Measurements from ENCODE around the gene INF2. TPM values are rescaled to one million over a fixed set of nuclear protein-coding genes. Genes with fewer than 3 reads are reported as not detected.

The INF2 gene
- total RNA-seq, 5 donors from 2014 or later (not counting 1 experiment from before 2014, with no cell fraction given) = 72.7 to 128 (median 83.7) TPM

- Mint-ChIP-seq H3K4me1 (peaks cover 0 to 2% (median 2%) of the 10 kb centered on the region in 3 donors), H3K27ac (peak overlapping the region in 1 of 2 donors; percentile 34), H3K4me3 (no peak overlapping the region), H3K9me3 (no peaks in the 10 kb centered on the region), H3K27me3 (no peaks in the 10 kb centered on the region), H3K36me3 (no peaks in the 10 kb centered on the region)
- Histone ChIP-seq H3K4me3 (ENCODE audit: control insufficient read depth in 1 of 2, extremely low read depth in 1 of 2, low read length in 1 of 2) (no peak overlapping the region), H3K9me3 (no peaks in the 10 kb centered on the region), H3K27ac (ENCODE audit: low read length) (no peak overlapping the region), H3K27me3 (replicated peaks in 1 of 2; ENCODE audit: control insufficient read depth in 2 of 2, extremely low read depth in 1 of 2, insufficient read depth in 2 of 2, low read length in 1 of 2) (no peaks in the 10 kb centered on the region), H3K4me1 (ENCODE audit: control insufficient read depth in 1 of 2, extremely low read depth in 1 of 2, insufficient read depth in 2 of 2, low read length in 2 of 2) (peaks cover 0 to 5% of the 10 kb centered on the region in 2 experiments), H3K36me3 (ENCODE audit: control insufficient read depth in 2 of 2, extremely low read depth in 1 of 2, insufficient read depth in 1 of 2, low read length in 1 of 2) (peaks cover 18% of the 10 kb centered on the region in 2 donors)
- DNase-seq (no peak), ATAC-seq (replicated peaks in 1 of 4) (no peak)
- CTCF ChIA-PET = interaction anchor here in 1 of 2 donors (1.3 kb wide), 1 partner anchor 53 kb away, joined by 3 read pairs; no protein-coding TSS in a partner anchor
- POLR2A ChIA-PET = no interaction called here
- 95% methylated on average over 27 of the region's 34 CpGs for WGBS (ENCODE audit: insufficient coverage)
These were observed 20.8 kb downstream of the INF2 start for GRCh38 chr14:104710071-104710735.

DNA sequence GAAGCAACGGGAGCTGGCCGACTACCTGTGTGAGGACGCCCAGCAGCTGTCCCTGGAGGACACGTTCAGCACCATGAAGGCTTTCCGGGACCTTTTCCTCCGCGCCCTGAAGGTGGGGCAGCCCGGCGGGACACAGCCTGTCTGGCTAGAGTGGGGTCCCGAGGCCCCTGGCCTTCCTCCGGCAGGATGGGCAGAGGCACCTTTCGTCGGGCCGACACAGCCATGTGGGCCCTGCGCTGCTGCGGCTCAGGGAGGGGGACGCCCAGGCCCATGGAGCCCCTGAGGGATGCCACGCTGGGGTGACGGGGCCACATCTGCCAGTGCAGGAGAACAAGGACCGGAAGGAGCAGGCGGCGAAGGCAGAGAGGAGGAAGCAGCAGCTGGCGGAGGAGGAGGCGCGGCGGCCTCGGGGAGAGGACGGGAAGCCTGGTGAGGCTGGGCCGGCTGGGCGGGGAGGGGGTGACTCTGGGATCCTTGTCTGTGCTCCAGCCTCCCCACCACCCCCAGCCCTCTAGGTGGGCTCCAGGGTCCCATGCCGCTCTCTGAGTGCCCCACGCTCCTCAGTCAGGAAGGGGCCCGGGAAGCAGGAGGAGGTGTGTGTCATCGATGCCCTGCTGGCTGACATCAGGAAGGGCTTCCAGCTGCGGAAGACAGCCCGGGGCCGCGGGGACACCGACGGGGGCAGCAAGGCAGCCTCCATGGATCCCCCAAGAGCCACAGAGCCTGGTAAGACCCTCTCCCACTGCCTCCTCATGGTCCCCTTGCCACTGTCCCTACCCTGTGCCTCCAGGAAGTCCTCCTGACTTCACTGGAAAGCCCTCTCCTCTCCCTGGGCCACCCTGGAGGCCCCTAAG, 23.7 kb downstream of the INF2 start:
- Mint-ChIP-seq H3K27ac (no peak overlapping the region), H3K4me1 (peaks cover 0 to 5% (median 2%) of the 10 kb centered on the region in 3 donors), H3K27me3 (no peaks in the 10 kb centered on the region), H3K36me3 (peaks cover 6% of the 10 kb centered on the region), H3K4me3 (no peak overlapping the region), H3K9me3 (no peaks in the 10 kb centered on the region)
- WGBS (ENCODE audit: insufficient coverage) = 88% methylated on average over 32 of the region's 40 CpGs
- peaks cover 16 to 18% of the 10 kb centered on the region in 2 donors for H3K36me3 ChIP-seq (ENCODE audit: control insufficient read depth in 2 of 2, extremely low read depth in 1 of 2, insufficient read depth in 1 of 2, low read length in 1 of 2)
- H3K4me3 ChIP-seq (ENCODE audit: control insufficient read depth in 1 of 2, extremely low read depth in 1 of 2, low read length in 1 of 2) = no peak overlapping the region
- DNase-seq (no peak), ATAC-seq (replicated peaks in 1 of 4) (no peak)
- POLR2A ChIA-PET = no interaction called here
- no peak overlapping the region for H3K27ac ChIP-seq (ENCODE audit: low read length)
- H3K9me3 ChIP-seq = no peaks in the 10 kb centered on the region
- CTCF ChIA-PET = no interaction called here
- H3K27me3 ChIP-seq (replicated peaks in 1 of 2; ENCODE audit: control insufficient read depth in 2 of 2, extremely low read depth in 1 of 2, insufficient read depth in 2 of 2, low read length in 1 of 2) = no peaks in the 10 kb centered on the region
- H3K4me1 ChIP-seq (ENCODE audit: control insufficient read depth in 1 of 2, extremely low read depth in 1 of 2, insufficient read depth in 2 of 2, low read length in 2 of 2) = peaks cover 0 to 5% of the 10 kb centered on the region in 2 experiments

- H3K27ac Mint-ChIP-seq = no peak overlapping the region
- H3K27ac ChIP-seq (ENCODE audit: low read length) = no peak overlapping the region
- H3K36me3 ChIP-seq (ENCODE audit: control insufficient read depth in 2 of 2, extremely low read depth in 1 of 2, insufficient read depth in 1 of 2, low read length in 1 of 2) = peaks cover 16 to 18% of the 10 kb centered on the region in 2 donors
- no peak for DNase-seq
- H3K36me3 Mint-ChIP-seq = peaks cover 6% of the 10 kb centered on the region
- H3K4me1 Mint-ChIP-seq = peaks cover 0 to 3% (median 0%) of the 10 kb centered on the region in 3 donors
- ATAC-seq (replicated peaks in 1 of 4) = no peak
- no peak overlapping the region for H3K4me3 Mint-ChIP-seq
- ChIA-PET POLR2A (no interaction called here), CTCF (no interaction called here)
- H3K4me1 ChIP-seq (ENCODE audit: control insufficient read depth in 1 of 2, extremely low read depth in 1 of 2, insufficient read depth in 2 of 2, low read length in 2 of 2) = no peaks in the 10 kb centered on the region
- no peaks in the 10 kb centered on the region for H3K9me3 ChIP-seq
- H3K4me3 ChIP-seq (ENCODE audit: control insufficient read depth in 1 of 2, extremely low read depth in 1 of 2, low read length in 1 of 2) = no peak overlapping the region
- 95% methylated on average over 16 of the region's 16 CpGs for WGBS (ENCODE audit: insufficient coverage)
- no peaks in the 10 kb centered on the region for H3K9me3 Mint-ChIP-seq
- H3K27me3 ChIP-seq (replicated peaks in 1 of 2; ENCODE audit: control insufficient read depth in 2 of 2, extremely low read depth in 1 of 2, insufficient read depth in 2 of 2, low read length in 1 of 2) = no peaks in the 10 kb centered on the region
- H3K27me3 Mint-ChIP-seq = no peaks in the 10 kb centered on the region
These were observed 24.6 kb downstream of the INF2 start for GRCh38 chr14:104714066-104714465.

GRCh38 chr14:104714681-104715080, 25.3 kb downstream of the INF2 start:
- DNase-seq = no peak
- no peak overlapping the region for H3K4me3 Mint-ChIP-seq
- ChIA-PET CTCF (no interaction called here), POLR2A (no interaction called here)
- peaks cover 9% of the 10 kb centered on the region for H3K36me3 Mint-ChIP-seq
- Histone ChIP-seq H3K27me3 (replicated peaks in 1 of 2; ENCODE audit: control insufficient read depth in 2 of 2, extremely low read depth in 1 of 2, insufficient read depth in 2 of 2, low read length in 1 of 2) (no peaks in the 10 kb centered on the region), H3K36me3 (ENCODE audit: control insufficient read depth in 2 of 2, extremely low read depth in 1 of 2, insufficient read depth in 1 of 2, low read length in 1 of 2) (peaks cover 13 to 18% of the 10 kb centered on the region in 2 donors), H3K4me1 (ENCODE audit: control insufficient read depth in 1 of 2, extremely low read depth in 1 of 2, insufficient read depth in 2 of 2, low read length in 2 of 2) (no peaks in the 10 kb centered on the region), H3K4me3 (ENCODE audit: control insufficient read depth in 1 of 2, extremely low read depth in 1 of 2, low read length in 1 of 2) (no peak overlapping the region), H3K27ac (ENCODE audit: low read length) (no peak overlapping the region), H3K9me3 (no peaks in the 10 kb centered on the region)
- peaks cover 0 to 3% (median 0%) of the 10 kb centered on the region in 3 donors for H3K4me1 Mint-ChIP-seq
- H3K9me3 Mint-ChIP-seq = no peaks in the 10 kb centered on the region
- WGBS (ENCODE audit: insufficient coverage) = 96% methylated on average over 21 of the region's 31 CpGs
- H3K27ac Mint-ChIP-seq = no peak overlapping the region
- H3K27me3 Mint-ChIP-seq = no peaks in the 10 kb centered on the region
- no peak for ATAC-seq (replicated peaks in 1 of 4)

- Histone ChIP-seq H3K27ac (ENCODE audit: low read length) (no peak overlapping the region), H3K9me3 (no peaks in the 10 kb centered on the region), H3K4me1 (ENCODE audit: control insufficient read depth in 1 of 2, extremely low read depth in 1 of 2, insufficient read depth in 2 of 2, low read length in 2 of 2) (no peaks in the 10 kb centered on the region), H3K36me3 (ENCODE audit: control insufficient read depth in 2 of 2, extremely low read depth in 1 of 2, insufficient read depth in 1 of 2, low read length in 1 of 2) (peaks cover 13 to 18% of the 10 kb centered on the region in 2 donors), H3K27me3 (replicated peaks in 1 of 2; ENCODE audit: control insufficient read depth in 2 of 2, extremely low read depth in 1 of 2, insufficient read depth in 2 of 2, low read length in 1 of 2) (no peaks in the 10 kb centered on the region), H3K4me3 (ENCODE audit: control insufficient read depth in 1 of 2, extremely low read depth in 1 of 2, low read length in 1 of 2) (no peak overlapping the region)
- ChIA-PET CTCF (no interaction called here), POLR2A (no interaction called here)
- ATAC-seq (replicated peaks in 1 of 4) (no peak), DNase-seq (no peak)
- 95% methylated on average over 14 of the region's 18 CpGs for WGBS (ENCODE audit: insufficient coverage)
- H3K36me3 Mint-ChIP-seq = peaks cover 12% of the 10 kb centered on the region
- no peaks in the 10 kb centered on the region for H3K9me3 Mint-ChIP-seq
- peaks cover 0 to 3% (median 0%) of the 10 kb centered on the region in 3 donors for H3K4me1 Mint-ChIP-seq
- no peak overlapping the region for H3K27ac Mint-ChIP-seq
- no peak overlapping the region for H3K4me3 Mint-ChIP-seq
- H3K27me3 Mint-ChIP-seq = no peaks in the 10 kb centered on the region
These were observed 26.0 kb downstream of the INF2 start for GRCh38 chr14:104715416-104715815.

- no peak overlapping the region for H3K4me3 ChIP-seq (ENCODE audit: control insufficient read depth in 1 of 2, extremely low read depth in 1 of 2, low read length in 1 of 2)
- H3K4me1 ChIP-seq (ENCODE audit: control insufficient read depth in 1 of 2, extremely low read depth in 1 of 2, insufficient read depth in 2 of 2, low read length in 2 of 2) = no peaks in the 10 kb centered on the region
- peaks cover 0 to 3% (median 0%) of the 10 kb centered on the region in 3 donors for H3K4me1 Mint-ChIP-seq
- CTCF ChIA-PET = no interaction called here
- H3K9me3 ChIP-seq = no peaks in the 10 kb centered on the region
- no peak overlapping the region for H3K4me3 Mint-ChIP-seq
- no peaks in the 10 kb centered on the region for H3K9me3 Mint-ChIP-seq
- H3K27ac Mint-ChIP-seq = no peak overlapping the region
- H3K36me3 Mint-ChIP-seq = peaks cover 12% of the 10 kb centered on the region
- 96% methylated on average over 12 of the region's 12 CpGs for WGBS (ENCODE audit: insufficient coverage)
- no peak for ATAC-seq (replicated peaks in 1 of 4)
- DNase-seq = no peak
- H3K27me3 ChIP-seq (replicated peaks in 1 of 2; ENCODE audit: control insufficient read depth in 2 of 2, extremely low read depth in 1 of 2, insufficient read depth in 2 of 2, low read length in 1 of 2) = no peaks in the 10 kb centered on the region
- H3K27ac ChIP-seq (ENCODE audit: low read length) = no peak overlapping the region
- H3K36me3 ChIP-seq (ENCODE audit: control insufficient read depth in 2 of 2, extremely low read depth in 1 of 2, insufficient read depth in 1 of 2, low read length in 1 of 2) = peaks cover 13 to 18% of the 10 kb centered on the region in 2 donors
- POLR2A ChIA-PET = no interaction called here
- H3K27me3 Mint-ChIP-seq = no peaks in the 10 kb centered on the region
These were observed 26.5 kb downstream of the INF2 start for GRCh38 chr14:104715871-104716270.
